GM21619 (cell line): ENCODE results near the gene CDHR2.
A peak's percentile ranks its signal among the peaks of the same experiment; 100 is the strongest.
"Not testable (repeated sequence)": the region's sequence is repeated elsewhere in the genome, so short reads cannot be mapped to it uniquely, and the experiment has no call there.

Experiments used
- ATAC-seq: cut with Tn5 transposase; IDR thresholded peaks from one replicate; pipeline ENCODE4 v1.9.1; 2021; ENCODE audit not compliant: unreplicated experiment

CDHR2 gene

DNA sequence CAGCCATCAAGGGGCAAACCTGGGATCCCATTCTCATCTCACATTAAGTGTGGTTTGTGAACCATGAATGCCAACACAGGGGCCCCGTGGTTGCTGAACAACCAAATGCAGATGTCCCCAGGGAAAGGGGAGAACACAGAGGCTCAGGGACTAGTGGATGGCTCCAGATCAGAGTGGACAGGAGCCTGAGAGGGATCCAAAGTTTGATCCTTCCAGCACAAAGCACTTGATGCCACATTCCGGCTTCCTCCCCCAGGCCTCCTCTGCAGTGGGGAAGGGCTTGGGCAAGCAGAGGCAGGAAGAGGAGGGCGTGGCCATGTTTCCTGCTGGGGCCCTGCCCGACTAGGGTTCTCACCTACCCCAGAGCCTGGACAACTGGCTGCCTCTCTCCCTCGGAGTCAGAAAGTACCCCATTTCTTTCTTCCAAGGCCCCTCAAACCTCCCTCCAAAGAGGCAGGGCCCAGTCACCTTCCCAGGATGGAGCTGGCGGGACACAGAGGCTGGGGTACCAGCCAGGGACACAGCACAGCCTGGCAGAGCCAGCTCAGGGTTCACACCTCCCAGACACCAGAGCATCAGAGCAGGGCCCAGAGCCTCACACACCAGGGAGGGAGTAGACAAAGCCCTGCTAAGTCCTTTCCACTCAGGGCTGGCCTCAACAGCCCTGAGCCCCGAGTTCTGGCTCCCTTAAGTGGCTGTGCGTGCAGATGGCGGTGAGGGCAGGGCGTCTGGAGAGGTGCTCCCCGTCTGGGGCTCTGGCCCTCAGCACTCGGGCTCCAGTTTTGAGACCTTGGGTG is 7.6 kb upstream of the CDHR2 start:
- no peak for ATAC-seq

GRCh38 chr5:176542135-176542595 is 7.0 kb upstream of the CDHR2 start:
- no peak for ATAC-seq

DNA sequence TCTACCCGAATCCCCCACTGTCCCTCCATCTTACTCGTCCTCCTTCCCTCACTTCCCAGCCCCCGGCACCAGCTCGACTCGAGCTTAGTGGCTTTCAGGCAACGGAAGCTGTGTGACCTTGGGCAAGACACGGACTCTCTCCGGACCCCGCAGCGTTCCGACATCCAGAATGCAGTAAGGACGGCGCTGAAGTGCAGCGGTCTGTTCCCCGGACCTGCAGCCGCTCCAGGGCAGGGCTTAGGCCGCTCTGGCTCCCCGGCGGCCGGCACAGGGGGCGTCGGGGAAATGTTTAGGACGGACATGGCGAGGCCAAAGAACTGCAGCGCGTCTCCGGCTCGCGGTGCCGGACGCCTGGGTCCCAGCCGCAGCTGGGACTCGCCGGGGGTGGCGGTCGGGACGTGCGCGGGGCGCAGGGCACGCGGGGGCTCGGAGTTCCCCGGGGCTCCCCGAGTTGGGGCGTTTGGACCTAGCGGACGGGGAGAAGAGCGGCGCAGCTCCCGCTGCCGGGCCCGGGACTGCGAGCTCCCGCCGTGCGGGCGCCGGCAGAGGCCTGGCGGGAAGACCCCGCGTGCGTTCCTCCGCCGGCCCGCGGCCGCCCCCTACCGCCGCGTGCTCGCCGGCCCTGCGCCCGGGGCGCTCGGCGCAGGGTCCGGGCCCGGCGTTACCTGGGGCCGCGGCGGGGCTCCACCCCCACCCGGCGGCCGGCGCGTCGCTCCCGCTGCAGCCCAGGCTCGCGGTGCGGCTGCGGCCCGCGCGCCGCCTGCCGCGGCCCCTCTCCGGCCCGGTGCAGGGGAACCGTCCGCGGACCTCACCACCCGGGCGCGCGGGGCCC is 6.3 kb upstream of the CDHR2 start:
- peak; percentile 32 for ATAC-seq

DNA sequence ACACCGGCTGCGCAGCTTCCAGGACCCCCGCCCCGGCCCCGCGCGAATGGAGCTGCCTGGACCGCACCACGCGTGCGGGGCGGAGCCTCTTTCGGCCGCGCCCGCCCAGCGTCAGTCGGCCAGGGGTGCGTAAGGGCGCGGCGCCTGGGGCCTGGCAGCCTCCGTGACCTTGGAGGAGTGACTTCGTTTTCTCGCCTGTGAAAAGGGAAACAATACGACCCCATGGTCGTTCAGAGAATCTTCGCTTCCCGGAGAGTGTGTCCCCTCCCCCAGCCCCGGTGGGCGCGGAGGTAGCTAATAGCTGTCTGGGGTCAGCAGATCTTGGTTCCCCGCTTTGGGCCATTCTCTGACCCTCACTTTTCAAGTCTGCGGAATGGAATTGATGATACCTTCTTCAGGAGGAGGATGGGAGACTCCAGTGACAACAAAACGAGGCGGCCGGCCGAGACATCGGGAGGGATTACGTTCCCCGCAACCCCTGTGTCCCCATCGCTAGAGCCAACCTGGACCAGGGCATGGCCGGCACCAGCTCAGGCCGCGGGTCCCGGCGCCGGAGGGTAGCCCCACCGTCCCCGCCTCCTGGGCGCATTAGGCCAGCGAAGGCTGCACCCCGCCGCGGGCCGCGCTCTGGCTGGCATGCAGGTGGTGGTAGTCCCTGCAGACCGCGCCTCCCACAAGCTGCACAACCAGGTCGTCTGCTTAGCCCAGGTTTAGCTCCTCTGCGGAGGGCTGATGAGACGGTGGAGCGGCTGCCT is 5.5 kb upstream of the CDHR2 start:
- ATAC-seq = peak; percentile 66

DNA sequence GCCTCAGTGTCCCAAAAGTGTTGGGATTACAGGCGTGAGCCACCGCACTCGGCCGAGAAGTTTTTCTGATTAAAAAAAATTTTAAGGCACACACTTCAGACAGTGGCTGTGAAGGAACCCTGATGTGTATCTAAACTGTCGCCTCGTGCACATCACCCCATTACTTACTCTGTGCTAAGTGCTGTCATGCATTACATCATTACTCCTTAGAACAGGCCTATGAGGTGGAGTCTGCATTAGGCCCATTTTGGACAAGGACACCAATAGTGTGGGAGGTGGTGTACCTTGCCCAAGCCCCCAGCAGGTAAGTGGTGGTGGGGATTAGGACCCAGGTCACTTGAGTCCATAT is 3.8 kb upstream of the CDHR2 start:
- no peak for ATAC-seq

DNA sequence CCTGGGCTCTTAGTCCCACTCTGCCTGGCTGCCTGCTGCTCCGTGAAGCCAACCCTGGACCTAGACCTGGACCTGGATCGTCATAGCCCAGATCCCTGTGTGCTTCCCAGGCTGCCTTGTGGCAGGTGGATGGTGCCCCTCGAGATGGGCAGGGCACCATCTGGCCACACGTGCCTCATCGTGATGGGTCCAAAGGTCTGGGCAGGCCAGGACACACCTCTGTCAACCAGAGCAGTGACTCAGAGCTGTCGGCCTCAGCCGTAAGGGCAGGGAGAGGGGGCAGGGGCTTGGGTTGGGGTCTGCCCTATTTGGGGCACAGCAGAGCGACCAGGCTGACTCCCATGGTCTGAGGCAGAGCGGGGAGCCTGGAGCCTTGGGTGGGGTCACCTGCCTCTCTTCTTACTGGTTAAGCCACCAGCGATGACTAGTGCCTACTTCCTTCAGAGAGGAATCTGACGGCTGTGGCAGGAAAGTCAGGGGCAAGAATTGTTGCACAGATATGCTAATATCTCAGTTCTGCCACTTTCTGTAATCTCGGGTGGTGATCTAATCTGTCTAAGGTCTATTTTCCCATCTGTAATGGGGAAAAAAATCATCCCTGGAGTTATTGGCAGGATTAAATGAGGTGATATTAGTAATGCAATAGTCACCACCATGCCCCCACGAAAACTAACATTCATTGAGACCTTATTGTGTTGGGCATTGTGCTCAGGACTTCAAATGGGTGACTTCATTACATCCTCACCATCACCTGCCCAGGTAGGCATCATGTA is 3.2 kb upstream of the CDHR2 start:
- no peak for ATAC-seq

GRCh38 chr5:176547802-176548201 is 1.3 kb upstream of the CDHR2 start:
- ATAC-seq = no peak

DNA sequence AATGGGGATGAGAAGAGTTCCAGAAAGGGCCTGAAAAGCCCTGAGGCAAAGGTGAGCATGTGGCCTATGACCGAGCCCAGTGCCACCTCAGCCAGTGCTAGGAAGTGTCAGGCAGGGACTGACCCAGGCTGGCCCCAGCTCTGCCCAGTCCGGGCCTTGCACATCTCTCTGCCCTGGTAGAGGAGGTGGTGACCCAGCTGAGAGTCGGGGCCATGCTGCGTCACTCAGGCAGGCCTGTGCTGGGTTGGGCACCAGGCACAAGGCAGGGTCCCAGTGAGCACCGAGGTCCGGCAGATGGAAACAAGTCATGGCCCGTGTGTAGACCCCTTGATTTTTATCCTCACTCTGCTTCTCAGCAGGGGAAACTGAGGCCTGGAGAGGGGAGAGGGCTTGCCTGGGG is 729 bp downstream of the CDHR2 start:
- no peak for ATAC-seq

GRCh38 chr5:176550275-176550831 is 1.2 kb downstream of the CDHR2 start:
- ATAC-seq = no peak

- ATAC-seq = not testable (repeated sequence)
Measured at GRCh38 chr5:176550937-176551336, 1.8 kb downstream of the CDHR2 start.

DNA sequence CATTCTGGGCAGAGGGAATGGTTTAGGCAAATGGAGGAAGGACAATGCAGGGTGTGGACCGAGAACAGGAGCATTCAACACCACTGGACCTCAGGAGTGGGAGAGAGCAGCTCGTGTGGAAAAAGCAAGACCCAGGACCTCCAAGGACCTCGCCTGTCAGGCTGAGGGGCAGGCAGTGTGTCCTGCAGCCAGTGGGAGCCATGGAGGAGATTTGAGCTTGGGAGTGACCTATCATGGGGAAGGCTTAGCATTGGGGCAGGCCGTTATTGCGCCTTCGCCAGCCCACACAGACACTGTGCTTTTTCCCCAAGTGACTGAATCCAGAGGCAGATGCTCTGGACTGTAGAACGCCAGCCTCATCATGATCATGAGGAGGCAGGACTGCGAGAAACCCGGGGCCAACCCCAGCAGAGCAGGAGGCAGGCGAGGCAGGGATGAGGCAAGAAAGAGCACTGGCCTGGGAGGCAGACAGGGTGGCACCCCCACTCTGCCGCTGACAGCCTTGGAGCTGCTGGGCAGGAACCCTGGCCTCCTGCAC is 3.3 kb downstream of the CDHR2 start:
- ATAC-seq = no peak

GRCh38 chr5:176553260-176554085 is 4.3 kb downstream of the CDHR2 start:
- ATAC-seq = no peak

- no peak for ATAC-seq
Measured at GRCh38 chr5:176557846-176558245, 8.7 kb downstream of the CDHR2 start.

DNA sequence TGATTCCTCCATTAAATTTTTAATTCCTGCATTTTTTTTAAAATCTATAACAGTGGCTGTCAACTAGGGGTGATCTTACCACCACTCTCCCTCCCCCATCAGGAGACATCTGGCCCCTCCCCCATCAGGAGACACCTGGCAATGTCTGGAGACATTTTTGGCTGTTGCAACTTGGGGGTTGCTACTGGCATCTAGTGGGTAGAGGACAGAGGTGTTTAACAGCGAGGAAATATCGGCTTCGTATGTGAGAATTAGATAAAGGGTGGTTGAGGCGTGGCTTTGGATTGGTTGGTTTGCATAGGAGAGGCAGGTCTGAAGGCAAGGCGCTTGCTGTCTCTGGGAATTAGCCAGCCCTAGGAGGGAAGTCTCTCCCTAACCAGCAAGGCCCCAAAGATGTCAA is 10.5 kb downstream of the CDHR2 start:
- ATAC-seq = no peak

DNA sequence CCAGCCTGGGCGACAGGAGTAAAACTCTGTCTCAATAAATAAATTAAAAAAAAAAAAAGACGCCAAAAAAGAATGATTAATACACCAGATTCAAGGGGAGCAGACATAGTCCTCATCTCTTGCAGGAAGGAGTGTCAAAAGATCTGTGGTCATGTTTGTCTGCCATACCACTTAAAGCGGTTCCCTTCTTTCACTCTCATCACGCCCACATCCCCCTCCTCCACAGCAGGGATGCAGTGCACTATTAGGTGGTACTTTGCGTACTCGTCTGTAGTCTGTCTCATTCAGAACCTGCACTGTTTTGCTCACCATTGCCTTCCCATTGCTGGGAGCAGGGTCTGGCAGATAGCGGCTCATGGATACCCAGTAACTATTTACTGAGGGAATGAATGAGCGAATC is 11.2 kb downstream of the CDHR2 start:
- ATAC-seq = no peak

DNA sequence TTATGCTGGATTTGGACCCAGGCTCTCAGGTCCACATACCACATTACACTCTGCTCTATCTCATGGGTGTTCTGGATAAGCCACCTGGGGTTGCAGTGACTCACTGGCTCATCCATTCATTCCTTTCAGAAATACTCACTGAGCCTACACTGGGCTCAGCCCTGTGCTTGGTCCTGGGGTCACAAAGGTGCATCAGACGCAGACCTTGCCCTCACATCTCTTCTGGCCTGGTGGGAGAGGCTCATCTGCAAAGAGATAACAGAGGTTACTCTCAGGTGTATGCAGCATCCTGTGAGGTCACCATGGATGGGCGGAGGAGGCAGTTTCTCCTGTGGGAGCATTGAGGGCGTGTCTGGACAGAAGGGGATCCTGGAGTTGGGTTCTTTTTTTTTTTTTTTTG is 12.1 kb downstream of the CDHR2 start:
- ATAC-seq = no peak

- ATAC-seq = no peak
Measured at GRCh38 chr5:176562189-176562588, 13.0 kb downstream of the CDHR2 start.

DNA sequence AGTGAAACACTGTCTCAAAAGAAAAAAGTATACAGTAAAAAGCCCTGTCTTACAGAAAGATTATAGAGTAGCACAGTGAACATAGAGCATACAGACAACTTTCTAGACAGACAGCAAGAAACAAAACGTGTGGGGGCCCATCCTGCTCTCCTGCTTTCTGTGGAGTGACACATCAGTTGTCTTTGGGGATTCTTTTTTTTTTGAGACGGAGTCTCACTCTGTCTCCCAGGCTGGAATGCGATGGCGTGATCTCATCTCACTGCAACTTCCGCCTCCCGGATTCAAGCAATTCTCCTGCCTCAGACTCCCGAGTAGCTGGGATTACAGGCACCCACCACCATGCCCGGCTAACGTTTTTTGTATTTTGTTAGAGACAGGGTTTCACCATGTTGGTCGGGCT is 14.9 kb downstream of the CDHR2 start:
- ATAC-seq = no peak

DNA sequence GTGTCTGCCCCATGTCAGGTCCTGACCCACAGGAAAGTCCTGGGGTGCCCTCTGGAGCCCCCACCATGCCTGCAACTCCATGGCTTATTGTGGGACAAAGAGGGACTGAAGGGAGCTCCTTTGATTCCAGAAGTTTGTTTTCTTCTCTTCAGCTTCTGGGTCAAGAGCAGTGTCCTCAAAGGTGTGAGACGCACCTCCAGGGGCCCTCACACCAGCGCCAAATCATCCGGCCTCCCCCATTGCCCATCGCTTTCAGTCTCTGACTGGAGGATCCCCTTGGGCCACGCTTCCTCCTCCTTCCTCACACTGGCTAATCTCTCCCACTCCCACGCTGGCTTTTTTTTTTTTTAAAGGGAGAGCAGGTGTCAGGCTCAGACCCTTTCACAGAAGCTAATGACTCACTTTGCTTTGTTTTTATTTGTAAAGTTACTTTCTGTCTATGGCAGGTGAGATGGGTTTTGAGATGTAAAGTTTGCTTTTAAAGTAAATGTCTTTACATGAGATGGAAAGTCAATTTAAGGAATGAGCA is 16.7 kb downstream of the CDHR2 start:
- ATAC-seq = no peak
